COLO829 (cell line): Measurements from ENCODE around the gene ZBTB7B.

Source experiments
- DNase-seq: peaks from one replicate; pipeline ENCODE4 v3.0.0; 2012; ENCODE audit warnings: low spot score

ZBTB7B gene

DNA sequence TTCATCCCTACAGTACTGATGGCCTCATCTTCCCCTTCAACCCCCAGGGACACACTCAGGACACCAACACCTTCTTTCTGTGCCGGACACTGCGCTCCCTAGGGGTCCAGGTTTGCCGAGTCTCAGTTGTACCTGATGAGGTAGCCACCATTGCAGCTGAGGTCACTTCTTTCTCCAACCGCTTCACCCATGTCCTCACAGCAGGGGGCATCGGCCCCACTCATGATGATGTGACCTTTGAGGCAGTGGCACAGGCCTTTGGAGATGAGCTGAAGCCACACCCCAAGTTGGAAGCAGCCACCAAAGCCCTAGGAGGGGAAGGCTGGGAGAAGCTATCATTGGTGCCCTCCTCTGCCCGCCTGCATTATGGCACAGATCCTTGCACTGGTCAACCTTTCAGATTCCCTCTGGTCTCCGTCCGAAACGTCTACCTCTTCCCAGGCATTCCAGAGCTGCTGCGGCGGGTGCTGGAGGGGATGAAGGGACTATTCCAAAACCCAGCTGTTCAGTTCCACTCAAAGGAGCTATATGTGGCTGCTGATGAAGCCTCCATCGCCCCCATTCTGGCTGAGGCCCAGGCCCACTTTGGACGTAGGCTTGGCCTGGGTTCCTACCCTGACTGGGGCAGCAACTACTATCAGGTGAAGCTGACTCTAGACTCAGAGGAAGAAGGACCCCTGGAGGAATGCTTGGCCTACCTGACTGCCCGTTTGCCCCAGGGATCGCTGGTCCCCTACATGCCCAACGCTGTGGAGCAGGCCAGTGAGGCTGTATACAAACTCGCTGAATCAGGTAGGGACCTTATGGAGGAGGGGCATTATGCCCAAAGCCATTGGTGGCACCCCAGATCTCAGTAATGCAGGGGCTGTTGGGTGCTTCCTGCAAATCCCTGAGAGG is 14.3 kb upstream of the ZBTB7B start:
- DNase-seq: no peak

DNA sequence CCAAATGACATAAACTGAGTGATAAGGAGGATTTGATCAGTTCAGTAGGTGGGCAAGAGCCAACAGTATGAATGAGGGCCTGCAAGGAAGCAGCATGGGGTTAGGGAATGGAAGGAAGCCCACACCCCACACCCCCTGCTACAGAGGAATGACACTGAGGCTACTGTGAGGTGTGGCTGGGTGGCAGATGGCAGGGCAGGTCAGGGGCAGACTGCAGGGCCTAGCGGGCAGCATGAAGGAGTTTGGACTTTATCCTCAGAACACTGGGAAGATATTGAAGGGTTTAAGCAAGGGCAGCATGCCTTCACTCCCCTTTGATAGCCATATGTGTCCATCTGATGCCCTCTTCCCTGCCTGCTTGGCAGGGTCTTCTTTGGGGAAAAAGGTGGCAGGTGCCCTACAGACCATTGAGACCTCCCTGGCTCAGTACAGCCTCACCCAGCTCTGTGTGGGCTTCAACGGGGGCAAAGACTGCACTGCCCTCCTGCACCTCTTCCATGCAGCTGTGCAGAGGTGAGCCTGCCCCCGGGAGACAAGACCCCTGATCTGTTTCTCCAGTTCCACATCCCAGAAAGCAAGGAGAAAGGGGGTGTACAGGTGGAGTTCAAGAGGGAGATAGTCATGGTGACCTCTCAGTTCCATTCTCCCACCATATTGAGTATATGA is 13.3 kb upstream of the ZBTB7B start:
- DNase-seq: no peak

DNA sequence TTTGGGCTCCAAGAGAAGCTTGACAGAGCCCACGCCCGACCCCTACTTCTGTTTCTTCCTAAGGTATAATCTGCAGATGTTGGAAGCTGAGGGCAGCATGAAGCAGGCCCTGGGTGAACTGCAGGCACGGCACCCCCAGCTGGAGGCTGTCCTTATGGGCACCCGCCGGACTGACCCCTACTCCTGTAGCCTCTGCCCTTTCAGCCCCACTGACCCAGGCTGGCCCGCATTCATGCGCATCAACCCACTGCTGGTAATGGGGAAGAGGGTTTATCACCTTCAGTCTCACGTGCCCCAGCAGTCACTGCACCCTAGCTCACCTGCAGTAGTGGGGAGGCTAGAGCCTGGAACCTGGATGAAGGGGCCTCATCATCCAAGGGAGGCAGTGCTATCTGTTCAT is 12.3 kb upstream of the ZBTB7B start:
- DNase-seq: no peak

- DNase-seq: no peak
Observed at GRCh38 chr1:154992721-154993571, 9.7 kb upstream of the ZBTB7B start.

- DNase-seq: no peak
Observed at GRCh38 chr1:154993572-154994268, 8.9 kb upstream of the ZBTB7B start, which contains the start of gene LENEP. Gene LENEP (plus strand): TSS chr1:154993586. CDS start chr1:154993608, 22 bp downstream.

- no peak for DNase-seq
Observed at GRCh38 chr1:154994269-154994587, 8.4 kb upstream of the ZBTB7B start.

DNA sequence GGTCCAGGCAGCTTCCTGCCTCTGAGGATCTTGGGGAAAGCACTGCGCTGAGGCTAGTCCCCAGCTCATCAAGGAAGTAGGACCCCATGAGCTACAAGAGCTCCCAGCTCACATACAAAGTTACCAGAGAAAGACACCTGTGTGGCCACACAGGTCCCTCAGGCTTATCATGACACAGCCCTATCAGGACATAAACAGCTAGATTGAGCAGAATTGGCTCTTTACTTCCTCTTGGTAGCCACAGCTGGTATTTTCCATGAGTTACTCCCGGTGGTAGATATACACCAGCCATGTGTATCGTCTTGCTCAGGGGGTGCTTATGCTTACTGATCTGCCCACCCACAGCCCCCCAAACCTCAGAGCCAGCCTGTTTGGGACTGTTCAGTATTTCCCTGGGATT is 8.0 kb upstream of the ZBTB7B start:
- no peak for DNase-seq

- peak; percentile 87 for DNase-seq
Observed at GRCh38 chr1:154995301-154995983, 7.2 kb upstream of the ZBTB7B start.

- no peak for DNase-seq
Observed at GRCh38 chr1:154996966-154997701, 5.5 kb upstream of the ZBTB7B start.

DNA sequence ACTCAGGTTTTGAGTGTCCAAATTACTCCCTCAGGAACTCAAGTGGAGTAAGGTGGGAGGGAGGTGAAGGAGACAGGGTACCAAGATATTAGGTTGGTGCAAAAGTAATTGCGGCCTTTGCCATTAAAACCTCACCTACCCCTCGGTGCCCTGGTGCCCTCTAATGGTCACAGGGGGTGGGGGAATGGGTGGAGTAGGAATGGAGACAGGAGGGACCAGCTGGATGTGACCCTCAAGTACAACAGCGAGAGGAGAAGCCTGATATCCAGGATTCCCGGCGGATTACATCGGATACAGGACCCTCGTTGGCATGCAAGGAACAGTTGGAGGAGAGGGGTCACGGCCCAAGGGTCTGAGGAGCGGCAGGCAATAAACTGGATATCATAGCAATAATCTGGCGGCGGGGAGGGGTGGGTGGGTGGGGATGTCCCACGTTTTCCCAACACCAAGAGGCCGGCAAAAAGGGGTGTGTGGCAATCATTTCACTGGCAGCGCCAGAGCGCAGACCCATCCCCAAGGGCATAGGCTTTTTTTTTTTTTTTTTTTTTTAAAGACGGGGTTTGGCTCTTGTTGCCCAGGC is 4.3 kb upstream of the ZBTB7B start:
- no peak for DNase-seq

DNA sequence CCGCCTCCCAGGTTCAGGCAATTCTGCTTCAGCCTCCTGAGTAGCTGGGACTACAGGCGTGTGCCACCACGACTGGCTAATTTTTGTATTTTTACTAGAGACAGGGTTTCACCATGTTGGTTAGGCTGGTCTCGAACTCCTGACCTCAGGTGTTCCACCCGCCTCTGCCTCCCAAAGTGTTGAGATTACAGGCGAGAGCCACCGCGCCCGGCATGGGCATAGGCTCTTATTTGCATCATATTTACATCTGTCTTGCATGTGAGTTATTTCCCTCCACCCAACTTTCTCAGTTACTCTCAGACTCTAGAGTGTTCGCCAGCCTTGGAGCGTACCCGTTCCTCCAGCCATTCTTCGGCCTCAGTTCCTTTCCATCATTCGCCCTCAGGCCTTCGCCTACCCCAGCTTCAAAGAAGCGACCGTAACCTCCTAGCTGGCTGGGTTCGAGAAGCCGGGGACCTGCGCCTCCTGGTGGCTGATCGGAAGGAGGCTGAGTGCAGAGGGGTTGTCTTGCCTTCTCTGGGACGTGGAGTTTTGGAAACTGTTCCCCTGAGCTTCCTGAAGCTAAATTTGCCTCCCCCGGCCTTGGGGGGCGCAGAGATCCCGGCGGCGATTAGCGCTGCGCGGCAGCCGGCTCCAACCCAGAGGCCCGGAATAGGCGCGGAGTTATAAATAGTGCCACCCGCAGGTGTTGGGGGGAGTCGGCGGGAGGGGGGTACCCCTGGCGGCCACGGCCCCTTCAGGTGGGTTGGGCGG is 3.6 kb upstream of the ZBTB7B start:
- peak; percentile 86 for DNase-seq

DNA sequence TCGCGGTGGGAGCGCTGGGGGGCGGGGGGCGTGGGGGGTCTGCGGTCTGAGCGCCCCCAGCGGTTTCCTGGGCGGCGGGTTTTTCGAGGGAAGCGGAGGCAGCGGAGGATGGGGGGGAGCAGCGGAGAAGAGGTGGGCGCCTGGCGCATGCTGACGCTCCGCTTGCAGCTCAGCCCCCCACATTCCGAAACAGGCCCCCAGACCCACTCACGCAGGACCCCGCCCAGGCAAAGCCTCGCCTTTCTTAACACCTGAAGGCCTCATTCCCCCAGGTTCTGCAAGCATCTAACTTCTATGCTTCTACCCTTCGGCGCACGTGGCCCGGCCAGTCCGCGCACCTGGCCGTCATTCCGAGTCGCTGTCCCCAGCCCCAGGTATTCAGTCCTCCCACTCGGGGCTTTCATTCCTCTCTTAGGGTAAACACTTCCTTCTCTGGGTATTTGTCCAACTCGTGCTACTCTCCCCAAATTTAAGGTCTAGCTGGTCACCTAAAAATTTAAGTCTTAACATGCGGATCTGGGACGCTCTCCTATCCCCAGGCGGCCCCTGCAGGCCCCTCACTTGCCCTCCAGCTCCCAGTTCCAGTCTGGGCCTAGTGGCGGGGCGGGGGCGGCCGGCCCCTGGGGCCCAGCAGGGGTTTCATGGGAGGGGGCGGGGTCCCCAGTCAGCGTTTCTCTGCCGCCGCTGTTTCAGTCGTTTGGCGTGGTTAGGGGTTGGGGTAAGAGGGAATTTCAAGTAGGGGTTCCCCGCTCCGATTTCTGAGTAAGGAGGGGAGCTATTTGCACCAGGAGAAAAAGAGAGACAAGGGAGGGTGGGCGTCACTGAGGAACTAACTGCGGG is 2.8 kb upstream of the ZBTB7B start:
- no peak for DNase-seq

- no peak for DNase-seq
Observed at GRCh38 chr1:155000411-155000725, 2.2 kb upstream of the ZBTB7B start.

DNA sequence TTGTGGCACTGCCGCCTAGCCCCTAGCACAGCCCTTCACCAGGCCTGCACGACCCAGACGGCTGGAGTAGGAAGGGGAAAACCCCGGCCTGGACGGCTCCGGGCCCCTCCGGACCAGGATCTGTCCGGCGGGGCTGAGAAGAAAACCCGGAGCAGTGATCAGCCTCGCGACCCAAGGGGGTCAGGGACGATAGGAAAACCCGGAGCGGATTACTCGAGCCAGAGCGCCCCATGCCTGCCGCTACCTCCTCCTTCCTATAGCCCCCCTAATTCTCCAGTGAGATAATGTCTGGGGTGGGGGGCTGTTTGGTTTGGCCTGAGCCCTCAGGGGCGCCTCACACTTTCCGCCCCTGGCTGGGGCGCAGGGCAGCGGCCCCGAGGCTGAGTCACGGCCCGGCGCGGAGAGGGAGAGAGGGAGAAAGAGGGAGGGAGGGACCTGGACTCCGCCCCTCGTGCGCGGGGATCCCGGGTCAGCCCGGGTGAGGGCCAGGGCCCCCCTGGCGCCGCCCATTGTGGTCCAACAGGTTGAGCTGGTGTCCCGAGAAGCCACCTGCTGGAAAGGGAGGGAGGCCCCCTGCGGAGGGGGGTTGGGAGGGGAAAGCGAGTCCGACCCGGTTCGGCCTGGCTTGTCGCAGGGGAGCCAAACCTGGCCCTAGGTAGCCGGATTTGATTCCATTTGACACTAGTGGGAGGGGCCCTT is 1.7 kb upstream of the ZBTB7B start:
- peak; percentile 92 for DNase-seq

GRCh38 chr1:155001425-155001674 is 1.3 kb upstream of the ZBTB7B start:
- DNase-seq: no peak

DNA sequence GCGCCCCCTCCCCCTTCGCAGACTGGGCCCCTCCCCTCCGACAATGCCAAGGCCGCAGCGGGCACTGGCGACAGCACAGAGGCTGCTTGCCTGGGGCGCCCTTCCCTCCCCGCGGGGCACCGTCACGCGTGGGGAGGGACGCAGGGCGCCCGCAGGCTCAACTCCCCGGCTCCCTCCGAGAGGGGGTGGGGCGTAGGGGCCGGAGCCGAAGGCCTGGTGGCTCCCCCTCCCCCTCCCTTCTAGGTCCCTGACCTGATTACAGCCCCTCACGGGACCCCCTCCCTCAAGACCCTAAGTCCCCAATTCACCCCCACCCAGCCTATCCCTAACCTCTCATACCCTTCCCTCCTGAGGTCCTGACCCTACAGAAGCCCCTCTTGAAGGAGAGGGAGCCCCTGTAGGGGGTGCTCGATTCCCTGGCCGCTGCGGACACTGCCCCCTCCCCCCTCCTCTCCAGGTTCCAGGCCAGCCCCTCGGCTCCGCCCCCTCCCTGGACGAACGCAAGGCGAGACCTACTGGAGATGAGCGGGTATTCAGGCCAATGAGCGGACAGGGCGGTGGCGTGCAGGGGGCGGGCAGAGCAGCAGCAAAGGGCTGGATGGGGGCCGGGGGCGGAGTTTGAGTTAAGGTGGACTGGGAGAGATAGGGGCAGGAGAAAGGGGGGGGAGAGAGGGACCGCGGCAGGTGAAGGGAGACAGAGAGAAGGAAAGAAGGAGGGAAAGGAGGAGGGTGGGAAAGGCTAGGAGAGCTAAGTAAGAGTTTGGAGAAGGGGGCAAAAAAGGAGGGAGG is 733 bp upstream of the ZBTB7B start:
- DNase-seq: peak; percentile 100

GRCh38 chr1:155003227-155003765 is 694 bp downstream of the ZBTB7B start:
- DNase-seq: no peak
